Activated naive CD4-positive, alpha-beta T cell (primary cell): ENCODE results near the gene ANO1.

Source experiments
- DNase-seq, 4 experiments: peaks; one replicate each; lab custom pipeline; 2025; lab: John Stamatoyannopoulos, UW

ANO1 gene

DNA sequence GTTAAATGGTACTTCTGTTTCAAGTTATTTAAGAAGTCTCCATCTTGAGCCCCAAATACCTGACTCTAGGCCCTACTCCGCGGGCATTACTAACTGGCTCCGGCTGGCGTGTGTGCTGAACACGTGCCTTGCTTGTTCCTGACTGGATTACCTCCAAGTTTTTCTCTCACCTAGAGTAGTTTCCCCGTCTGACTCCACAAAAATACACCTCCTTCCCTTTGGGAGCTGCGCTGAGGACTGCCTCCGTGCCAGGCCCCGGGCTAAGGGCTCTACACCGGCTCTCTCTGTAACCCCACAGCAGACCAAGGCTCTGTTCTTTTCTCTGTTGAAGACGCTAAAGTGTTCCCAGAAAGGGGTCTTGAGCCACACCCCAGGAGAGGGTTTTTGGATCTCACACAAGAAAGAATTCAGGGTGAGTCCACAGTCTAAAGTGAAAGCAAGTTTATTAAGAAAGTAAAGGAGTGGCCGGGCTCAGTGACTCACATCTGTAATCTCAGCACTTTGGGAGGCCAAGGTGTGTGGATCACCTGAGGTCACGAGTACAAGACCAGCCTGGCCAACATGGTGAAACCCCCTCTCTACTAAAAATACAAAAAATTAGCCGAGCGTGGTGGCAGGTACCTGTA, 61.8 kb downstream of the ANO1 start:
- DNase-seq, result no peak

DNA sequence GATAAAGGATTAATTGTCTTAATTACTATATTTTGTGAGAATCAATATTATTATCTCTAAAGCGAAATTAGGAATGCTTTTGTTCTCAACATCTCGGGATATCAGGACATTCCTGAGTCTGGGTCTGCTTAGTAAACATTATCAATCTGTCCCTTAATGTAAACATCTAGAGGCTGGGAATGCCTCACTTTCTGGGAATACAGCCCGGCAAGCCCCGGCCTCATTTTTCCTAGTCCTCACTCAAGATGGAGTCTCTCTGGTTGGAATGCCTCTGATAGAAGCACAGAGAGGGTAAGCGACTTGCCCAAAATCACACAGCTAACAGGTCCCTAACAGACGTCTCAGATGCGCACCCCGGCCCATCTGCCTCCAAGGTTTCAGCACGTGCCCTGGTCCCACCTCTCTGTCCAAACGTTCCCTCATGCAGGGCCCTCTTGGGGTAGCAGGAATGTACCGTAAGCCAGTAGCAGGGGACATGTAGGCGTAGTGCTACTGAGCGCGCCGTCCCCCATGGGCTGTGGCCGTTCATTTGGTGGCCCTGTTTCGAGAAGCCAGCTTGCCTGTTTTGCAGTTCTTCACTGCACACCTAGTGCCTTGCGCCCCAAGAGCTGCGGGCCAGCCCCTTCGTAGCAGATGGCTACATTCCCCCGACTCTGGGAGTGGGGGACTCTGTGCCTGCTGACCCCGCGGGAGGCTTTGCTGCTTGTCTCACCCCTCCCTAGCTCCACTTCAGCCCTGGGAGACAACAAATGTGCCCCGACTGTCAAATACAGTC, 62.8 kb downstream of the ANO1 start:
- DNase-seq, result no peak

DNA sequence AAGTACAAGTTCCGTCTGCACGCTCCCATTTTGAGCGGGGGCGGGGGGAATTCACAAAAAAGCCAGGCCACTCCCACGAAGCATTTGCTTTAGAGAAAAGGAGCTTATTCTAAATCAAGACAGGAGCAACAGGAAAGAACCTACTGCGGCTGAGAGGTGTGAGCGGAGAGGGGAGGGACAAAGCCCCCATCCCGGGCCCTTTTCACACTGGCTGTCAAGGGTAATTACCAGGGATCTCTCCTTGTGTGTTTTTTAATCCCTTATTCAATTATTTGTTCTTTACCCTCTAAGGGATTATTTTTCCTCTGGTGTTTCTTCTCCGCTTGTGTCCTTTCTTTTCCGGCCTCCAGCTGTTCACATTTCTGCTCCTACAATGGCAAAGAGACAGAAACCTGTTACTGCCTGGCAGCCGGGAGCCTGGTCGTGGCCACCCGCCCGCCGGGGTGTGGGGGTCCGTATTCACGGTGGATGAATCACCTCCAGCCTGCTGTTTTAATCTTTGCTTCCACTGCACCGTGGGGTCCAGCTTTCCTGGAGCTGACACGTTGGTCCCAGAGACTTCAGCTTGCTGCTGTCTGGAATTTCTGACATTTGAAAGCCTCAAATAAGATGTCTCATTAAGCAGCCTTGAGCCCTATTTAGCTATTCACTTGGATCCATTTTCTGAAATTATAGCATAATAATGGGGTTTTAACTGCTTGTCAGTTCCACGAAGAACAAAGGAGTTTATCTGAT, 63.5 kb downstream of the ANO1 start:
- DNase-seq, result no peak

DNA sequence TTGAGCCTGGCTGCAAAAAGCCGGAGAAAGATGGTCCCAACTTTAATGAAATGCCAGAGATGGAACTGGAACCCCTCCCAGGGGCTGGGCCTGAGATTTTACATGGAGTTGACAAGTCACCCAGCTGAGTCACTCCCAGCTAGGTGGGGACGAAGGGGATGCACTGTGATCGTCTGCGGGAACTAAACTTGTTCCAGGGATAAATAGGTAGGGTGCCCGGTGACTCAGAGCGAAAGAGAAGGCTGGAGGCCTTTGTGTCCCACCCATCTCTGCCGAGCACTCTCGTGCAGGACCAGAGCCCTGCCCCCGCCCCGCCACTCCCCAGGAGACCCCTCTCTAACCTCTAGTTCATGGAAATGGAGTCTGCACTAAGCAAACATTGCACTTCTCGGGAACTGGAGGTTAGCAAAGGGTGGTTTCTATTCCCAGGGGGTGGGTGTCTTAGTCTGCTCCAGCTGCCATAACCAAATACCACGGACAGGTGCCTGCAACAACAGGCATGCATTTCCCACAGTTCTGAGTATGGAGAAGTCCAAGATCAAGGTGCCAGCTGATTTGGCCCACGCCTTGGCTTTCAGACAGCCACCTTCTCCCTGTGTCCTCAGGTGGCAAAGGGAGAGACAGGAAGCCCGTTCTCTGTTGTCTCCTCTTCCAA, 64.2 kb downstream of the ANO1 start:
- DNase-seq, result no peak

DNA sequence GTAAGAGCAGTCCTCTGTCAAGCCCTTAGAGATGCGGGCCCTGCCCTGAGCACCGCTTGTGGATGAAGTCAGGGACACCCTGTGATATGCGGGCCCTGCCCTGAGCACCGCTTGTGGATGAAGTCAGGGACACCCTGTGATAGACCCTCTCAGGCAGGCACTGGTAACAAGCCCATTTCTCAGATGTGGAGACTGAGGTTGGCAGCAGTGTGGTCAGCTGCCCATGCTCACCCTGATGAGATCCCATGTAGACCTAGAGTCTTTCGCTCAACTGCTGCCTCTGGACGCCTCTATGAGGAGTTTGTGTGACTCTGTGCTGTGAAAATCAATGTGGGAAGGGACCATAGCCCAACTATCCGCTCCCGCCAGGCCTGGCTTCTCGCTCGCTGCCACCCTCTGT, 66.1 kb downstream of the ANO1 start:
- no peak for DNase-seq

DNA sequence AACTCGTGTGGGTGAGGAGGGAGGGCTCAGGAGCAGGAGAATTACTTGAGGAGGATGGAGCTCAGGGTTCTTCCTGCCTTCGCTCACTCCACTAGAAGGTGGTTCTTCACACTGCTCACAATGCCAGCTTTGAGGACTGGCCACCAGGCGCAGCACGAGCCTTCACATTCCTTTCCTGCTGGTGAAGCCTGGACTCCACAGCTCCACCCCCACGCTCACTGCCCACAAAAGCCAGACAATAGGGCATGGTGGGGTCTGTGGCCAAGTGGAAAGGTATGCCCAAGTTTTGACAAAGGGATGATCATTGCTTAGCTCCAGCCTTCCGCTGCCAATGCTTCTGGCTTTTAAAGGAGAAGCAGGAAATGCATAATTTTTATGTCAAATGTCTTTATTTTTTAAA, 67.0 kb downstream of the ANO1 start:
- no peak for DNase-seq

DNA sequence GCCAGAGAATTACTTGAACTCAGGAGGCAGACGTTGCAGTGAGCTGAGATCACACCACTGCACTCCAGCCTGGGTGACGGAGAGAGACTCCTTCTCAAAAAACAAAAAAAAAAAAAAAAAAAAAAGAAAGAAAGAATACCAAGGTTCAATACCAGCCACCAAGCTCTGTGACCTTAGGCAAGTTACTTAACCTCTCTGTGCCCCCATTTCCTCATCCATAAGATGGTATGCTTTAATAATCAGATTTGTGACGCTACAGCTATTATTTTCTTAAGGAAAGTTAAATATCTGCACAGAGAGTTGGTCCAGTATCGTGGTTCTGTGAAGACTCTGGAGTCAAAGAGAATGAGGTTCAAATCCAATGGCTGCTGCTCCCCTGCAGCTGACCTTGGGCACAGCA, 67.7 kb downstream of the ANO1 start:
- DNase-seq, result no peak

DNA sequence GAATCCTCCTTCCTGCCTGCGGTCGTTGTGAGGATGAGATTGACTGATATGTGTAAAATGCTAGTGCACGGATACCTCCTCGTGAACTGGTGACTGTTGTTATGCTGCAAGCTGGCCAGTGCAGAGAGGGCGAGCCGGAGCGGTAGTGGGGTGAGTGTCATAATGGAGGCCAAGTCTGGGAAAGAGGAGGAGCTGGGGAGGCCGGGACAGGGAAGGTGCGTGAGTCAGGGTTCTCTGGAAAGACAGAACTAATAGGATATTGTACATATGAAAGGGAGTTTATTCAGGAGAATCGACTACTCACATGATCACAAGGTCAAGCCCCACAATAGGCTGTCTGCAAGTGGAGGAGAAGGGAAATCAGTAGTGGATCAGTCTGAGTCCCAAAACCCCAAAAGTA, 68.2 kb downstream of the ANO1 start:
- no peak for DNase-seq

DNA sequence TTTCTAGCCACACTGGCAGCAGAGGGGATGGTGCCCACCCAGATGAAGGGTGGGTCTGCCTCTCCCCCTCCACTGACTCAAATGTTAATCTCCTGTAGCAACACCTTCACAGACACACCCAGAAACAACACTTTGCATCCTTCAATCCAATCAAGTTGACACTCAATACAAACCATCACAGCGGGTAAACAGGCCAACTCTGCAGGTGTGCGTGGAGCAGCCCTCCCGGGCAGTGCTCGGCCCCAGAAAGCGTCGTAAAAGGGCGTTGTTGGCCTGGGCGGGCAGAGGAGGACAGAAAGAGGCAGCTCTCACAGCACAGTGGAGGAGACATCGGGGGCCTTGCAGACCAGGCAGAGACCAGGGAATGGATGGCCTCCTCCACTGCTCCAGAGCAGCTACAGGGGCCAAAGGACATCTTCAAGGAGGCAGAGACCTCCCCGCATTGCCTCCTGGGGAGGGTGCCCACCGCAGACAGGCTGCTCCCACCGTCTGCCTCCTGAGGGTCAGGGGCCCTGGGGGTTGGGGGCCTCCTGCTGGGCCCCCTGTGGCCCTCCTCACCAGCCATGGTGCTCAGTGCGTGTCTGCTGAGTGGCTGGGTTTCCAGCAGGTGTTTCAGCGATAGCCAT, 68.9 kb downstream of the ANO1 start:
- DNase-seq, result no peak

DNA sequence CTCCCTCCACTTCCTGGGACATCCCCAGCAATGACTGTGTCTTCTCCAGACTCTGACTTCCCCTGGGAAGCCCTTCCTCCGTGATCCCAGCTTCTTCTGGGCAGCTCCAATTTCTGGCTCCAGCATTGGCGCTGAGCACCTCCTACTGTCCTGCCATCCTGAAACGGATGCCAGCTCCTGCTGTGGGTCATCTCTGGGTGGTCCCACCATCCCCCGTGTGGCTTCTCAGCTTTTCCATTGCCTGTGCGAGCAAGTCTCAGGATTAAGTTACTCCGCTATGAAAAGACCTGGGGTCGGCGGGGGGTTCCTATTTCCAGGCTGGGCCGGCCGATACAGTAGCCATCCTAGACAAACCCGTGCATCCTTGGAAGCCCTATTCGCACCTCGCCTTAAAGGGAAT, 69.6 kb downstream of the ANO1 start:
- DNase-seq, result no peak

DNA sequence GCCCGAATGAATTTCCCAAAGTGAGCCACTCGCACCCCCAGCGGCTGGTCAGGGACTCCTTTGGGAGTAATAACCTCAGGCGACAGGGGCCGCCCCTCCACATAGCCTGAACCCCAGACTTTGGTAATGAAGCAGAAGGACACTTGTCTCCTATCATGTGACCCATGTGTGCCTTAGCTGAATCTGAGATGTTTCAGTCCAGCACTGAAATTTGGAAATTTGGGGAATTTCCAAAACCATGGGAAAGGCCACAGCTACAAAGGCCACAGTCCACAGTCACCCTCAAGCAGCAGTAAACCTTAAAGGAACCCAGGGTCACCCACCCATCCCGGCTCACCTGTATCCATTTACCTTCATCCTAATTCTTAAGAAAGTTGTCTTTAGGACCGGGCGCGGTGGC, 73.6 kb downstream of the ANO1 start:
- DNase-seq, result no peak

DNA sequence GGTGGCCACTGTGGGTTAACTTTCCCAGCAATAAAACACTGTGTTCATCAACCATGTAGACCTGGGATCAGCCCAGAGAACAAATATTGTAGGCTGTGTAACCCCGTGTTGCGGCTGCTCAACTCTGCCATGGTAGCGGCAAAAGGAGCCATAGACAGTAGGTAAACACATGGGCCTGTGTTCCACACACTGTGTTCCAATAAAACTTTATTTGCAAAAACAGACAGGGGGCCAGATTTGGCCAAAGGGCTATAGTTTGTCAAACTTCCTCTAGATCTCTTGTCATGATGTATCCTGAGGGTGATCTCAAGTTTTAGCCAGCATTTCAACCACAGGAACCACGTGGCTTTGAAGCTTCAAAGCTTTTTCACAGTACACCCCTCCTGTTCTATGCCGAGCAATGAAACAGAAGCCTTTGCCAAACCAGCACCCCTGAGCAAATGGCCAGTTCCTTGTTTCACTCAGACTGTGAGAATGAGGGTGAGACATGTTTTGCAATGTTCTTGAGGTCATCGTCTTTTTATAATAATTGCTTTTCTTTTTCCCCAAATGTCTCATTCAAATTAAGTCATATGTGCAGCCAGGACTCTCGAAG, 75.1 kb downstream of the ANO1 start:
- DNase-seq, result no peak

DNA sequence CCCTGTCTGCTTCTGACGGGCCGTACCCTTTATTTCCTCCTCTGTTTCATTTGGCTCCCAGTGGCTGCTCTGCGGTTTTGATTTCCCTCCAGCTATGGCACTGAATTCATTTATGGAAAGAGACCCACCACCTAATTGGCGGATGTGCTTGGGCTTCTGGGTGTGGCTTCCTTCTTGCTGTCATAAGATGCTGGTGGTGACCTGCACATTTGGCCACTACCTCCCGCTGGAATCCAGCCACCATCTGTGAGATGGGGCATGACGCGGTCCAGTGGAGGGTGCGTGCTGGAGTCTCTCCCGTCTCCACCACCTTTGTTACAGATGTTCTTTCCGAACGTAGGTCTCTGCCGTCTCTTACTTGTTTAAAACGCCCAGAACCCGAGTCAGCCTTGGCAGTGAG, 77.3 kb downstream of the ANO1 start:
- DNase-seq, result no peak

DNA sequence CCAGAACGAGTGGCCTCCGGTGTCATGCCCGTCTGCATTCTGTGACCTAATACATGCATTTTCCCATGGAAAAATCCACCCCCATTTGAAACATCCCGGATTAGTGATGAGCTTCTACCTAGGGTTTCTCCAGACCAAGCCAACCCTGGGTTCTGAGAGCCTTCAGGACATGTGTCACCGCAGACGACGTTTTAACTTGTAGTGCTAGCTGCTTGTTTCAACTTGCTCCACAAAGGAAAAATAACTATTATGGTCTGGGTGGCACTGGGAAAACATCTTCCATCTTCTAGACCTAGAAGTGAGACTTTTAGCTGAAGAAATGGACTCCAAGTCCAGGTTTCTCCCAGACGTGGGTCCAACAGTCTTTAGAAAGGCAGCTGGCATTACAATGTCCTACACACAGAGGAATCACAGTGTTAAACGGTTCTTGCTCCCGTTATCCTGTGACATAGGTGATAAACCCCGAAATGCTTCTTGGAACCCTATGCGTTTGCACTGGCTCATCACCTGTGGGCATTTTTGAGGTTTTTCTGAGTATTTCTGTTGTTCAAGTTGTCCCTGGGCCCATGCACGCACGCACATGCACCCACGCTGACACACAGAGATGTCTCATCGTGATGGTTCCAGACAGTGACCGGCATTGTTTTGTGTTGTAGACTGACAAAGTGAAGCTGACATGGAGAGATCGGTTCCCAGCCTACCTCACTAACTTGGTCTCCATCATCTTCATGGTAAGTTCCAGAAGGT, 78.3 kb downstream of the ANO1 start:
- no peak for DNase-seq

DNA sequence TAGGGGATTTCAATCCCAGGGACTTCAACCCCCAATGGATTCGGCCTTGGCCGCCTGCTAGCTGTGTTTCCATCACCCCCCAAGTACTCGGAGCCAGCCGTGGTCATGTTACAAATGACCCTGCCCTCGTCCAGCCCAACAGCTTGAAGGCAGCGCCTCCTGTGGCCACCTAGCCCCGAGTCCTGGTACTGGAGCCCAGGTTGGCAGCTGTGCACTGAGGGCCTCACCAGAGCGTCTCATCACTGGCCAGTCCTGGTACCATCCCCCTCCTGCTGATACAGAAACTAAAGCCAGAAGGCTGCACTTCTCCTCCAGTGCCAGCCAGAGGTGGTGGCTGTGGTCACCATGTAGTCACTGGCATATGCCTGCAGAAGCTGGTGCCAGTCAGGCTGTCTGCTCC, 80.1 kb downstream of the ANO1 start:
- DNase-seq, result no peak

DNA sequence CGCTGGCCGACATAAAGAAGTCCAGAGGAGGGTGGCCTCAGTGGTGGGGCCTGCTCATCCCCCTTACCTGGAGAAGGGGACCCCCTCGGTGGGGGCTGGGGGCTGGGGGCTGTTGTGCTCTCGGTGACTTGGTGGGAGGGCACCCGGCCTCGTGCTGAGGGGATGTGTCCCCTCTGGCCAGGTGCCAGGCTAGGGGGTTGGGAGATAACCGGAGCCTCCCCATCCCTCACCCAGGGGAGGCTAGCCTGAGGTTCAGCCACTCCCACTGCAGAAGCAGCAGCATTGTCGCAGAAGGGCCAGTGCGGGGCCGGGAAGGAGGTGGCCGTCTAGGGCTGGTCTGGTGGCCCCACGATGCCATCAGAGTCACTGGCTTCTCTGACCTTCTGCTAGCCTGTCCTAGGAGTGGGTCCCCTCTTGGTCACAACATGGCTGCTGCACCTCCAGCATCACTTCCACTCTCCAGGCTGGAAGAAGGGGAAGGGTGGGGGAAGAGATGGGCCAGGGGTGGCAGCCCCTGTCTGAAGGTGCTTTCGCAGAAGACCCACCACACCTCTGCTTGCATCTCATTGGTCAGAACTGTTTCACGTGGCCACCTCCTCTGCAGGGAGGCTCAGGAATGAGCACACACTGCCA, 80.8 kb downstream of the ANO1 start:
- no peak for DNase-seq

DNA sequence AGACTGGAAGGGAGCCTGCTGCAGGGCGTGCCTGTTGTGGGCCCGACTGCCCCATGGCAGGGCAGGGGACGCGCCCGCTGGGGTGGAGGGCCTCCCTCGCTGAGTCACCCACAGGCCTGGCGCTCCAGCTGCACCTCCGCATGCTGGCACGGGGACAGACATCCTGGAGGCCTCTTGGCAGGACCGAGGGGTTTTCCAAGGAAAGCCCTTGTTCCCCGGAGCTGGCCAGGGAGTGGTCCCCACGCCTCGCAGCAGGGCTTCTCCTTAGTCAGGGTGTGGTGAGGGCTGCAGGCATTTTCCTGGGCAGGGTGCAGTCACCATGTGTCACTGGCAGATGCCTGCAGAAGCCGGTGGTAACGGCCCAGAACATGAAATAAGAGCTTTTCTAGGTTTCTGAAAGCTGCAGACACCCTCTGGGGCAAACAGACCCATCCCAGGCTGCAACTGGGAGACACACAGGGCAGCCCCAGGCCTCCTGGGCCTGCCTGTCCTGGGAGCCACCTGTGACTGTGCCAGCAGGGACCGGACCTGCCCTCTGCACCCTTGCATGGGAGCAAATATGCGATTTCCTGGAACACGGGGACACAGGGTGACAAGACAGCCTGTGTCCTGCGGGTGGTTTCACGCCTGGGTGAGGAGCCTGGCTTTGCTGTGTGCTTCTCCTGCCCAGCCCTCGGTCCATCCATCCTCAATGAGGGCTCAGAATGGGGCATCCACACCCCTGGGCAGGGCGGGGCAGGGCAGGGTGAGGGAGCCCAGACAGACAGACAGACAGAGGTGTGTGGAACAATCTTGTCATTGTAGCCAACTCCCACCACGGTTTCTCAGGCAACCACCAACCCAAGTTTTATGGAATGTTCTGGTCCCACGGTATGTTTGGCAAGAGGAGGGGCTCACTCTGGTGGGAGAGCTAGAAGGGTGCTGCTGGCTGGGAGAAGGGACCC, 81.8 kb downstream of the ANO1 start:
- DNase-seq, result no peak

DNA sequence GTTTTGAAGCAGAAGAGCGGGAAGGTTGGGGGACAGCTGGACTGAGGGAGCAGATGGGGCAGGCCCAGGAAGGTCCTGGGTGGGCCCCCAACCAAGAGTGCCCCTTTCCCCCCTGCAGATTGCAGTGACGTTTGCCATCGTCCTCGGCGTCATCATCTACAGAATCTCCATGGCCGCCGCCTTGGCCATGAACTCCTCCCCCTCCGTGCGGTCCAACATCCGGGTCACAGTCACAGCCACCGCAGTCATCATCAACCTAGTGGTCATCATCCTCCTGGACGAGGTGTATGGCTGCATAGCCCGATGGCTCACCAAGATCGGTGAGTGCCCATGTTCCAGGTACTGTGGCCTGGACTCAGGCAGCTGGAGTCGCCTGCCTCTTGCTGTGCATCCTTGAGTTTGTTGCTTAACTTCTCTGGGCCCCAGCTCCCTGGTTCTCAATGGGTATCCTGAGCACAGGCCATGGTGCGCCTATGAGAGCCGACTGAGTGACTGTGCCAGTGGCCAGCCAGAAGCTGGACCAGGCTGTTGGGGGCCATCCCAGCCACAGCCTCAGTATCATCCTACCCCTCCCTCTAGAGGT, 83.0 kb downstream of the ANO1 start:
- no peak for DNase-seq

DNA sequence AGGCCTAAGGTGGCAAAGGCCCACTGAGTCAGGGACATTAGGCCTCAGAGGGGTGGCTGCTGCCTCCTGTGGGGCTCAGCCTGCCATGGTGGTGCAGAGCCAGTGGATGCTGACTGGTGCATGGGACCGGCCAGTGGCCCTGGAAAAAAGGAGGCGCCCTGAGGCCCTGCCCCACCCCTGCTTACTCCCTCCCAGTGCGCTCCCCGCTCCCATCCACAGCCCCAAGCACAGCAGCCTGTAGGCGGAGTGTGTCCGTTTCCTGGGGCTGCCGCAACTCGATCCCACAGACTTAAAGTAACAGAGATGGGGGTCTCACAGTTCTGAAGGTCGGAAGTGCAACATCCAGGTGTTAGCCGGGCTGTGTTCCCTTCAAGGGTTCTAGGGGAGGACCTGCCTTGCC, 86.6 kb downstream of the ANO1 start:
- DNase-seq, result no peak
